ENCODE measurements around the gene TAT.

Gene TAT

GRCh38 chr16:71537643-71538042 lies 39.2 kb downstream of the TAT start:
- peak; percentile 24 for DNase-seq
- ATAC-seq = peak; percentile 67

- DNase-seq (no peak), ATAC-seq (no peak)
Measured at GRCh38 chr16:71536752-71537499, 40.0 kb downstream of the TAT start.

DNA sequence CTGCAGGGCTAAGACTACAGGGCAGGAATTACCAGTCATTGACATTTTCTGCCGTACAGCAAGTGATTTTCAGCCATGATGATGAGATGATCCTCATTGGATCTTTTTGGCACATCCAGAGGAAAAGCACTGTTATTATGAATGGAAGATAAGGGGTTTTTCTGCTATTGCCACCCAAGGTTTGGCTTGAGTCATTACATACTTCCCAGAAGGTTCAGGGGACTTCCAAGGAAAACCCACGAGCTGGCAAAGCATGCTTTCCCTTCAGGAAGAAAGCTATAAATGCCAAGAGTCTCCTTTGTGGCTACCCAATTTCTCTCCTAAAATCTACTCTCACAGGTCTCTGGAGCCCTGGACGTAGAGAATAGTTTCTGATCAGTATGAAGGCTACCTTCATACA lies 44.5 kb downstream of the TAT start:
- DNase-seq = no peak
- ATAC-seq = no peak

- ATAC-seq = no peak
- DNase-seq = no peak
Measured at GRCh38 chr16:71528863-71529262, 48.0 kb downstream of the TAT start.

DNA sequence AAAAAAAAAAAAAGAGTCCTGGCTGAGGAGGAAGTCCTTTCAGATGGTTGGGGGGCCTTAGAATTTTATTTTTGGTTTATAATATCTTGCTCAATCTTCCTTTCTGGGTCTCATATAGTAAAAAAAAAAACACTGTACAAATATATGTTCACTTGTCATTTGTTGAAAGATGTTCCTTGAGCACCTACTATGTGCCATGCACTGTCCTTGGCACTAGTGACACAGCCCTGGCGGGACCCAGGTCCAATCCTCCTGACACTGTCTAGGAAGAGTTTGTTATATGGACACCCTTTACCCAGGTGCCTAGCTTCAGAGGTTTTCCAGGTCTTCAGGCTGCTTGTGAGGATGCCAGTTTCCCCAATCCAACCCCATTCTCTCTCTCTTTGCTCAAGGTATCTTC lies 48.6 kb downstream of the TAT start:
- ATAC-seq (no peak), DNase-seq (no peak)

- DNase-seq (peak; percentile 6), ATAC-seq (peak; percentile 81)
Measured at GRCh38 chr16:71526111-71526631, 50.7 kb downstream of the TAT start, which contains the start of gene CHST4. TSS of gene CHST4 (plus strand) at chr16:71526426. CDS start at chr16:71536678, 10,252 bp downstream.

DNA sequence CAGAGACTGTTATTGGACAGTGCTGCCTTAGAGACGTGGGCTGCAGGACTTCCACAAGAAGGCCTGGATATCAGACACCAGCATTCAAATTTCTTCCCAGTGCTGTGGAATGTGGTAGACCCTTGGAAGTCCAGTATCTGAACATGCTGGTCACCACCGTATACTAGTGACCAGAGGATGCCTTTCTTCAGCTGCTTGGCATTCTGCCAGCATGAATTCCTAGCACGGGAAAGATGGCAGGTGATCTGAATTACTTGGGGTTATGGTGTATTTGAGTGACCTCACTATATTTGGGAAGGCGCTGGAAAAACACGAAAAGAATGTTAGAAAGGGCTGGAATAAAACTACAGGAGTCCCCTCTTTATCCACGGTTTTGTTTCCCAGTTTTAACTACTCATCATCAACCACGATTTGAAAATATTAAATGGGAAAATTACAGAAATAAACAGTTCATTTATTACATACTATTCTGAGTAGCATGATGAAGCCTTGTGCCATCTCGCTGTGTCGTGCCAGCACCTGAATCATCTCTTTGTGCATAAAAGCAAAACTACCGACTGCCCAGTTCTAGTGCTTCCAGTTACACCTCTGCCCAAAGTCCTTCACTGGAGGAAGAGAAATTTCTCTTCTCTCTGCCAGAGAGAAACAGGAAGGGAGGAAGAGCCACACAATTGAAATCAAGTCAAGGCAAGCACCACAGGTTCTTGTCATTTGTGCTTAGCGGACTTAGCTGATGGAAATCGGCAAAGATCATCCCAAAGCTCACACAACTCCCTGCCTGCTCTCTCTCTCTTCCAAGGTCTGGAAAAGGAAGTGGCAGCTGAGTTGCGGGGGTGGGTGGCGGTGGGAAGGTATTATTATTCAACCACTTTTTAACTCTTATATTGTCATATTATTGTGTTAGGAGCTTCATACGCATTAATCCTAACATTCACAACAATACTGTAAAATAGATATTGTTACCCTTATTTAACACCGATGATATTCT lies 52.0 kb downstream of the TAT start:
- ATAC-seq (no peak), DNase-seq (no peak)

GRCh38 chr16:71520550-71520949 lies 56.3 kb downstream of the TAT start:
- no peak for DNase-seq
- ATAC-seq = no peak

Data from stimulated activated naive CD8-positive, alpha-beta T cell treated with anti-CD3 and anti-CD28 coated beads, Interleukin-15, Interleukin-2, amounts not matched to agents 100 U/mL and 50 U/mL, for 24 hours (primary cell).